Measurements from ENCODE around the gene PLBD1. TPM values are rescaled to one million over a fixed set of nuclear protein-coding genes. Genes with fewer than 3 reads are reported as not detected.

Gene PLBD1
- polyA plus RNA-seq, 2 of the 4 experiments (the other 2 are of a cell fraction), result 4.9 to 10.3 TPM

- FAIRE-seq (no peak), DNase-seq (ENCODE audit: low read depth in 1 of 2, low spot score in 1 of 2) (no peak), ATAC-seq (no peak)
- no peaks in the 10 kb centered on the region for H3K9me3 ChIP-seq
- H3K27ac ChIP-seq, result no peak overlapping the region
- H3K4me3 ChIP-seq, result no peak overlapping the region
- ChIA-PET POLR2A (no interaction called here), CTCF (interaction anchor here (0.5 to 1.4 kb wide), 4 partner anchors 40 to 375 kb away, joined by 3 to 4 read pairs (median 4); no protein-coding TSS in a partner anchor)
- TF ChIP-seq EP300 (IDR thresholded peaks at IDR 0.05), result no peak
- no peak for TF ChIP-seq KDM5A (IDR thresholded peaks at IDR 0.05)
- TF ChIP-seq RFX5 (IDR thresholded peaks at IDR 0.05), result no peak
- TF ChIP-seq ZC3H11A (IDR thresholded peaks at IDR 0.05), result no peak
- no peak for TF ChIP-seq HEYL (CRISPR knock-in tag; IDR thresholded peaks at IDR 0.05)
- TF ChIP-seq FOXS1 (CRISPR knock-in tag; IDR thresholded peaks at IDR 0.05), result no peak
- no peak for TF ChIP-seq REST (IDR thresholded peaks at IDR 0.05)
- no peak for TF ChIP-seq BHLHE40 (IDR thresholded peaks at IDR 0.05; ENCODE audit: low read depth, low read length)
- no peak for TF ChIP-seq HOXB5 (CRISPR knock-in tag; IDR thresholded peaks at IDR 0.05)
- TF ChIP-seq CTCF (IDR thresholded peaks at IDR 0.05), result no peak
- H3K4me1 ChIP-seq, result no peaks in the 10 kb centered on the region
- no peak overlapping the region for H3K4me2 ChIP-seq
- WGBS (ENCODE audit: missing lambda C conversion rate), result 6% methylated on average over 3 of the region's 3 CpGs
These were observed 45.3 kb upstream of the PLBD1 start for GRCh38 chr12:14612898-14613445.

- FAIRE-seq, result no peak
- POLR2A ChIA-PET, result no interaction called here
- no peak for DNase-seq (ENCODE audit: low read depth in 1 of 2, low spot score in 1 of 2)
- Histone ChIP-seq H3K27ac (no peak overlapping the region), H3K4me2 (no peak overlapping the region), H3K4me3 (no peak overlapping the region), H3K4me1 (no peaks in the 10 kb centered on the region), H3K9me3 (no peaks in the 10 kb centered on the region)
- ATAC-seq, result no peak
- 41% methylated on average over 3 of the region's 3 CpGs for WGBS (ENCODE audit: missing lambda C conversion rate)
- TF ChIP-seq EP300 (IDR thresholded peaks at IDR 0.05), result no peak
- no peak for TF ChIP-seq MAX (IDR thresholded peaks at IDR 0.05)
- TF ChIP-seq NPAS2 (CRISPR knock-in tag; IDR thresholded peaks at IDR 0.05; ENCODE audit: borderline replicate concordance), result no peak
- no peak for TF ChIP-seq POLR2A (IDR thresholded peaks at IDR 0.05; ENCODE audit: low read length)
- no peak for TF ChIP-seq HOXA7 (CRISPR knock-in tag; IDR thresholded peaks at IDR 0.05)
- no peak for TF ChIP-seq ZNF302 (CRISPR knock-in tag; IDR thresholded peaks at IDR 0.05)
- TF ChIP-seq EHMT2 (IDR thresholded peaks at IDR 0.05; ENCODE audit: low read depth), result no peak
- TF ChIP-seq MAZ (IDR thresholded peaks at IDR 0.05; ENCODE audit: borderline replicate concordance, low read depth, low read length), result no peak
- TF ChIP-seq BHLHE40 (IDR thresholded peaks at IDR 0.05; ENCODE audit: low read depth, low read length), result no peak
- no peak for TF ChIP-seq JUNB (IDR thresholded peaks at IDR 0.05)
- TF ChIP-seq NFE2L2 (conservative IDR thresholded peaks at IDR 0.05; ENCODE audit: low read length), result no peak
- no peak for TF ChIP-seq ATOH8 (CRISPR knock-in tag; IDR thresholded peaks at IDR 0.05; ENCODE audit: low read depth)
- no peak for TF ChIP-seq KDM1A (IDR thresholded peaks at IDR 0.05; ENCODE audit: low read depth)
- TF ChIP-seq EHF (CRISPR knock-in tag; IDR thresholded peaks at IDR 0.05), result no peak
- no peak for TF ChIP-seq SREBF2 (IDR thresholded peaks at IDR 0.05)
- TF ChIP-seq NR3C1 (IDR thresholded peaks at IDR 0.05), result no peak
- no peak for TF ChIP-seq HDAC2 (IDR thresholded peaks at IDR 0.05)
- no peak for TF ChIP-seq RARB (CRISPR knock-in tag; IDR thresholded peaks at IDR 0.05)
- no peak for TF ChIP-seq FOSB (CRISPR knock-in tag; IDR thresholded peaks at IDR 0.05)
- CTCF ChIA-PET, result interaction anchor here (1.0 to 1.6 kb wide), 2 partner anchors 40 to 374 kb away, joined by 3 to 8 read pairs; no protein-coding TSS in a partner anchor
These were observed 44.6 kb upstream of the PLBD1 start for GRCh38 chr12:14612250-14612649.

All from A549 (cell line).